WTC11 (cell line): Measurements from ENCODE around the gene VWA3B. TPM values are rescaled to one million over a fixed set of nuclear protein-coding genes. Genes with fewer than 3 reads are reported as not detected.
"Not testable (repeated sequence)": the region's sequence is repeated elsewhere in the genome, so short reads cannot be mapped to it uniquely, and the experiment has no call there.

Experiments used
- ATAC-seq: fragments of 200-7000 bp; cut with Tn5 transposase; 2 replicates; pipeline ENCODE4 v1.10.0; 2021; ENCODE audit warnings: mild to moderate bottlenecking, moderate library complexity
- CTCF ChIA-PET: fragments of 300-600 bp; sonication (Branson Sonifier 250); formaldehyde crosslinking; loops from one replicate; lab custom pipeline; 2021; ENCODE audit warnings: antibody characterized with exemption; lab: Charles Lee
- POLR2A ChIA-PET: fragments of 350-600 bp; sonication (Branson Sonifier 250); formaldehyde crosslinking; loops from one replicate; lab custom pipeline; 2021; ENCODE audit warnings: antibody characterized with exemption; lab: Charles Lee
- DNase-seq: peaks from one replicate; pipeline ENCODE4 v3.0.0; 2021; ENCODE audit warnings: low spot score
- H3K27ac Mint-ChIP-seq: 2 replicates; pipeline ENCODE4 v1.8.0; 2021; ENCODE audit warnings: mixed read lengths
- H3K27me3 Mint-ChIP-seq: 2 replicates; pipeline ENCODE4 v1.8.0; 2021; ENCODE audit warnings: low read depth, mild to moderate bottlenecking, moderate library complexity, mixed read lengths
- H3K36me3 Mint-ChIP-seq: 2 replicates; pipeline ENCODE4 v1.8.0; 2021; ENCODE audit warnings: mixed read lengths
- H3K4me1 Mint-ChIP-seq: 2 replicates; pipeline ENCODE4 v1.8.0; 2022; ENCODE audit warnings: mixed read lengths
- H3K4me3 Mint-ChIP-seq: 2 replicates; pipeline ENCODE4 v1.8.0; 2021; ENCODE audit warnings: mild to moderate bottlenecking, moderate library complexity, mixed read lengths
- H3K9me3 Mint-ChIP-seq: 2 replicates; pipeline ENCODE4 v1.8.0; 2021; ENCODE audit warnings: mixed read lengths
- FOXP1 ChIP-seq: sonication (generic); formaldehyde crosslinking; IDR thresholded peaks from 2 replicates; pipeline ENCODE4 v1.8.0; 2022; ENCODE audit warnings: missing genetic modification reagents, mild to moderate bottlenecking, moderate library complexity, borderline replicate concordance
- HMGA2 ChIP-seq: fragments of 250-450 bp; sonication (Bioruptor Pico); IDR thresholded peaks from 2 replicates; pipeline ENCODE4 v1.4.0; 2021; ENCODE audit warnings: mild to moderate bottlenecking, moderate library complexity
- MLX ChIP-seq: sonication (generic); formaldehyde crosslinking; IDR thresholded peaks from 2 replicates; pipeline ENCODE4 v1.8.1; 2023; ENCODE audit warnings: mild to moderate bottlenecking, missing genetic modification reagents, moderate library complexity
- NFE2L1 ChIP-seq: sonication (generic); formaldehyde crosslinking; IDR thresholded peaks from 2 replicates; pipeline ENCODE4 v1.8.1; 2023; ENCODE audit warnings: missing genetic modification reagents
- NFYB ChIP-seq: sonication (generic); formaldehyde crosslinking; conservative IDR thresholded peaks from 2 replicates; pipeline ENCODE4 v1.8.0; 2022; ENCODE audit warnings: low read depth, missing genetic modification reagents
- NR2C2 ChIP-seq: sonication (generic); formaldehyde crosslinking; IDR thresholded peaks from 2 replicates; pipeline ENCODE4 v1.8.0; 2022; ENCODE audit warnings: mild to moderate bottlenecking, missing genetic modification reagents
- NR3C1 ChIP-seq: sonication (generic); formaldehyde crosslinking; conservative IDR thresholded peaks from 2 replicates; pipeline ENCODE4 v1.8.1; 2023; ENCODE audit warnings: low read depth, mild to moderate bottlenecking, missing genetic modification reagents
- TEAD1 ChIP-seq: sonication (generic); formaldehyde crosslinking; IDR thresholded peaks from 2 replicates; pipeline ENCODE4 v1.8.0; 2022; ENCODE audit warnings: mild to moderate bottlenecking, missing genetic modification reagents
- ZBTB21 ChIP-seq: sonication (generic); formaldehyde crosslinking; IDR thresholded peaks from 2 replicates; pipeline ENCODE4 v1.8.1; 2023; ENCODE audit warnings: mild to moderate bottlenecking, missing genetic modification reagents, borderline replicate concordance
- ZNF263 ChIP-seq: sonication (generic); formaldehyde crosslinking; IDR thresholded peaks from 2 replicates; pipeline ENCODE4 v1.8.1; 2022; ENCODE audit warnings: low read depth, mild to moderate bottlenecking, moderate library complexity, missing genetic modification reagents
- ZNF512 ChIP-seq: sonication (generic); formaldehyde crosslinking; IDR thresholded peaks from 2 replicates; pipeline ENCODE4 v1.8.1; 2022; ENCODE audit warnings: missing genetic modification reagents, borderline replicate concordance
- total RNA-seq: library from RNA; stranded (reverse); gene quantifications from 3 replicates; pipeline ENCODE4 v1.2.3, GENCODE V29; 2021
- TF ChIP-seq, protein P1 (sequence below): fragments of 250-450 bp; sonication (Bioruptor Pico); IDR thresholded peaks from 2 replicates; pipeline ENCODE4 v1.9.0; 2021; ENCODE audit warnings: mild to moderate bottlenecking, borderline replicate concordance
- TF ChIP-seq, protein P2 (sequence below): fragments of 250-450 bp; sonication (Bioruptor Pico); IDR thresholded peaks from 2 replicates; pipeline ENCODE4 v2.1.2; 2022; ENCODE audit warnings: mild to moderate bottlenecking, moderate library complexity
- TF ChIP-seq, protein P3 (sequence below): fragments of 250-450 bp; sonication (Bioruptor Pico); IDR thresholded peaks from 2 replicates; pipeline ENCODE4 v1.9.0; 2021; ENCODE audit warnings: mild to moderate bottlenecking

VWA3B gene
- total RNA-seq, 1 experiment from 2014 or later: not detected

GRCh38 chr2:98093611-98094010, 6.6 kb downstream of the VWA3B start (continued):
- TF ChIP-seq TEAD1 (no peak), HMGA2 (CRISPR knock-in tag) (no peak)
- TF ChIP-seq, protein P1, sequence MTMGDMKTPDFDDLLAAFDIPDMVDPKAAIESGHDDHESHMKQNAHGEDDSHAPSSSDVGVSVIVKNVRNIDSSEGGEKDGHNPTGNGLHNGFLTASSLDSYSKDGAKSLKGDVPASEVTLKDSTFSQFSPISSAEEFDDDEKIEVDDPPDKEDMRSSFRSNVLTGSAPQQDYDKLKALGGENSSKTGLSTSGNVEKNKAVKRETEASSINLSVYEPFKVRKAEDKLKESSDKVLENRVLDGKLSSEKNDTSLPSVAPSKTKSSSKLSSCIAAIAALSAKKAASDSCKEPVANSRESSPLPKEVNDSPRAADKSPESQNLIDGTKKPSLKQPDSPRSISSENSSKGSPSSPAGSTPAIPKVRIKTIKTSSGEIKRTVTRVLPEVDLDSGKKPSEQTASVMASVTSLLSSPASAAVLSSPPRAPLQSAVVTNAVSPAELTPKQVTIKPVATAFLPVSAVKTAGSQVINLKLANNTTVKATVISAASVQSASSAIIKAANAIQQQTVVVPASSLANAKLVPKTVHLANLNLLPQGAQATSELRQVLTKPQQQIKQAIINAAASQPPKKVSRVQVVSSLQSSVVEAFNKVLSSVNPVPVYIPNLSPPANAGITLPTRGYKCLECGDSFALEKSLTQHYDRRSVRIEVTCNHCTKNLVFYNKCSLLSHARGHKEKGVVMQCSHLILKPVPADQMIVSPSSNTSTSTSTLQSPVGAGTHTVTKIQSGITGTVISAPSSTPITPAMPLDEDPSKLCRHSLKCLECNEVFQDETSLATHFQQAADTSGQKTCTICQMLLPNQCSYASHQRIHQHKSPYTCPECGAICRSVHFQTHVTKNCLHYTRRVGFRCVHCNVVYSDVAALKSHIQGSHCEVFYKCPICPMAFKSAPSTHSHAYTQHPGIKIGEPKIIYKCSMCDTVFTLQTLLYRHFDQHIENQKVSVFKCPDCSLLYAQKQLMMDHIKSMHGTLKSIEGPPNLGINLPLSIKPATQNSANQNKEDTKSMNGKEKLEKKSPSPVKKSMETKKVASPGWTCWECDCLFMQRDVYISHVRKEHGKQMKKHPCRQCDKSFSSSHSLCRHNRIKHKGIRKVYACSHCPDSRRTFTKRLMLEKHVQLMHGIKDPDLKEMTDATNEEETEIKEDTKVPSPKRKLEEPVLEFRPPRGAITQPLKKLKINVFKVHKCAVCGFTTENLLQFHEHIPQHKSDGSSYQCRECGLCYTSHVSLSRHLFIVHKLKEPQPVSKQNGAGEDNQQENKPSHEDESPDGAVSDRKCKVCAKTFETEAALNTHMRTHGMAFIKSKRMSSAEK: no peak

- Mint-ChIP-seq H3K4me3 (no peak overlapping the region), H3K27ac (no peak overlapping the region), H3K4me1 (no peaks in the 10 kb centered on the region), H3K27me3 (no peaks in the 10 kb centered on the region; the same call in 1 of the 2 replicates), H3K9me3 (peaks cover 55% of the 10 kb centered on the region), H3K36me3 (peaks cover 17% of the 10 kb centered on the region)
- ChIA-PET POLR2A (no interaction called here), CTCF (interaction anchor here (1.0 kb wide), 1 partner anchor 169 kb away, joined by 3 read pairs; no protein-coding TSS in a partner anchor)
- ATAC-seq (no peak), DNase-seq (no peak)
- TF ChIP-seq, protein P2, sequence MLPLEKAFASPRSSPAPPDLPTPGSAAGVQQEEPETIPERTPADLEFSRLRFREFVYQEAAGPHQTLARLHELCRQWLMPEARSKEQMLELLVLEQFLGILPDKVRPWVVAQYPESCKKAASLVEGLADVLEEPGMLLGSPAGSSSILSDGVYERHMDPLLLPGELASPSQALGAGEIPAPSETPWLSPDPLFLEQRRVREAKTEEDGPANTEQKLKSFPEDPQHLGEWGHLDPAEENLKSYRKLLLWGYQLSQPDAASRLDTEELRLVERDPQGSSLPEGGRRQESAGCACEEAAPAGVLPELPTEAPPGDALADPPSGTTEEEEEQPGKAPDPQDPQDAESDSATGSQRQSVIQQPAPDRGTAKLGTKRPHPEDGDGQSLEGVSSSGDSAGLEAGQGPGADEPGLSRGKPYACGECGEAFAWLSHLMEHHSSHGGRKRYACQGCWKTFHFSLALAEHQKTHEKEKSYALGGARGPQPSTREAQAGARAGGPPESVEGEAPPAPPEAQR: no peak
- TF ChIP-seq ZNF512 (CRISPR knock-in tag) (no peak), MLX (CRISPR knock-in tag) (no peak), NFYB (no peak), FOXP1 (CRISPR knock-in tag) (no peak), NR3C1 (CRISPR knock-in tag) (no peak), ZBTB21 (CRISPR knock-in tag) (no peak), NFE2L1 (CRISPR knock-in tag) (no peak), NR2C2 (CRISPR knock-in tag) (no peak), ZNF263 (CRISPR knock-in tag) (no peak)
- TF ChIP-seq, protein P3, sequence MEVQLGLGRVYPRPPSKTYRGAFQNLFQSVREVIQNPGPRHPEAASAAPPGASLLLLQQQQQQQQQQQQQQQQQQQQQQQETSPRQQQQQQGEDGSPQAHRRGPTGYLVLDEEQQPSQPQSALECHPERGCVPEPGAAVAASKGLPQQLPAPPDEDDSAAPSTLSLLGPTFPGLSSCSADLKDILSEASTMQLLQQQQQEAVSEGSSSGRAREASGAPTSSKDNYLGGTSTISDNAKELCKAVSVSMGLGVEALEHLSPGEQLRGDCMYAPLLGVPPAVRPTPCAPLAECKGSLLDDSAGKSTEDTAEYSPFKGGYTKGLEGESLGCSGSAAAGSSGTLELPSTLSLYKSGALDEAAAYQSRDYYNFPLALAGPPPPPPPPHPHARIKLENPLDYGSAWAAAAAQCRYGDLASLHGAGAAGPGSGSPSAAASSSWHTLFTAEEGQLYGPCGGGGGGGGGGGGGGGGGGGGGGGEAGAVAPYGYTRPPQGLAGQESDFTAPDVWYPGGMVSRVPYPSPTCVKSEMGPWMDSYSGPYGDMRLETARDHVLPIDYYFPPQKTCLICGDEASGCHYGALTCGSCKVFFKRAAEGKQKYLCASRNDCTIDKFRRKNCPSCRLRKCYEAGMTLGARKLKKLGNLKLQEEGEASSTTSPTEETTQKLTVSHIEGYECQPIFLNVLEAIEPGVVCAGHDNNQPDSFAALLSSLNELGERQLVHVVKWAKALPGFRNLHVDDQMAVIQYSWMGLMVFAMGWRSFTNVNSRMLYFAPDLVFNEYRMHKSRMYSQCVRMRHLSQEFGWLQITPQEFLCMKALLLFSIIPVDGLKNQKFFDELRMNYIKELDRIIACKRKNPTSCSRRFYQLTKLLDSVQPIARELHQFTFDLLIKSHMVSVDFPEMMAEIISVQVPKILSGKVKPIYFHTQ (CRISPR knock-in tag): no peak
These were observed 13.2 kb downstream of the VWA3B start for GRCh38 chr2:98099939-98100743.

DNA sequence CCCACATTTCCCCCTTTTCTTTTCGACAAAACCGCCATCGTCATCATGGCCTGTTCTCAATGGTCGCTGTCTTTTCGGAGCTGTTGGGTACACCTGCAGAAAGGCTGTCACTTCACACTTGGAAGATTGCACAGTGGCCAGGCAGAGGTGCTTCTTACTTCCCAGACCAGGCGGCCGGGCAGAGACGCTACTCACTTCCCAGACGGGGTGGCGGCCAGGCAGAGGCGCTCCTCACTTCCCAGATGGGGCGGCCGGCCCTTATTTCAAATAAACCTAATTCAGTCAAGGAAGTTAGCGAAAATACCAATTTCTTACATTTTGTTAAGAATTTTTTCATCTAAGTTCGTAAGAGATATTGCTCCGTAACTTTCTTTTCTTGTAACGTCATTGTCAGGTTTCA, 15.3 kb downstream of the VWA3B start:
- CTCF ChIA-PET, H3K27me3 Mint-ChIP-seq, H3K36me3 Mint-ChIP-seq, H3K4me3 Mint-ChIP-seq, H3K27ac Mint-ChIP-seq, POLR2A ChIA-PET, ATAC-seq, H3K4me1 Mint-ChIP-seq, DNase-seq: not testable (repeated sequence)
- H3K9me3 Mint-ChIP-seq: peaks cover 40% of the 10 kb centered on the region
